Thyroid gland (tissue), 4 donors: Measurements from ENCODE around the gene SYNE4. TPM values are rescaled to one million over a fixed set of nuclear protein-coding genes. Genes with fewer than 3 reads are reported as not detected.

Experiments used
- DNase-seq, 2 donors: peaks; one replicate each; pipeline ENCODE4 v3.0.0-alpha.2; 2019
- H3K27ac ChIP-seq, 3 donors: fragments of 200-600 bp; sonication (generic); 1 replicate in 2 of 3; 2 replicates in 1 of 3; pipeline ENCODE4 v1.5.1; 2016 to 2019; ENCODE audit warnings: mild to moderate bottlenecking in 1 of 3, moderate library complexity in 1 of 3
- H3K27me3 ChIP-seq: fragments of 200-600 bp; sonication (generic); one replicate; pipeline ENCODE4 v1.5.1; 2019
- H3K36me3 ChIP-seq, 2 donors: fragments of 200-600 bp; sonication (generic); one replicate each; pipeline ENCODE4 v1.5.1; 2016 to 2019
- H3K4me1 ChIP-seq, 2 donors: fragments of 200-600 bp; sonication (generic); one replicate each; pipeline ENCODE4 v1.5.1; 2017 to 2019
- H3K4me3 ChIP-seq, 3 donors: fragments of 200-600 bp; sonication (generic); replicated peaks in 1 of 3; 1 replicate in 2 of 3; 2 replicates in 1 of 3; pipeline ENCODE4 v1.5.1; 2016; ENCODE audit warnings: mild to moderate bottlenecking in 1 of 3
- H3K9me3 ChIP-seq: fragments of 200-600 bp; sonication (generic); one replicate; pipeline ENCODE4 v1.5.1; 2017
- POLR2A ChIP-seq, 2 donors: fragments of 450-650 bp; IDR thresholded peaks; one replicate each; pipeline ENCODE4 v1.6.1; 2017; ENCODE audit warnings: antibody characterized with exemption in 2 of 2, mild to moderate bottlenecking in 2 of 2, moderate library complexity in 1 of 2
- WGBS, 2 donors: methylation state at CpG; one replicate each; pipeline ENCODE4 v1.1.5; 2017; 5-methylcytosine and 5-hydroxymethylcytosine counted together
- intact Hi-C: fragments of 100-400 bp; cut with DNase I; formaldehyde crosslinking; loops from one replicate; pipeline ENCODE4 v1.15.1; 2023
- total RNA-seq, 4 donors: library from RNA; depleted of rRNA; stranded (reverse); fragments of >200 nt; gene quantifications; one replicate each; pipeline ENCODE4 v1.2.3, GENCODE V29; 2016
- TF ChIP-seq, protein P1 (sequence below), 6 experiments: fragments of 200-600 bp in 3 of 6; fragments of 450-650 bp in 3 of 6; sonication (generic) in 3 of 6; IDR thresholded peaks; one replicate each; pipeline ENCODE4 v1.5.1; 2016 to 2019; ENCODE audit warnings: antibody characterized with exemption in 6 of 6, mild to moderate bottlenecking in 2 of 6, inconsistent platforms in 1 of 6, moderate library complexity in 1 of 6

The SYNE4 gene, protein sequence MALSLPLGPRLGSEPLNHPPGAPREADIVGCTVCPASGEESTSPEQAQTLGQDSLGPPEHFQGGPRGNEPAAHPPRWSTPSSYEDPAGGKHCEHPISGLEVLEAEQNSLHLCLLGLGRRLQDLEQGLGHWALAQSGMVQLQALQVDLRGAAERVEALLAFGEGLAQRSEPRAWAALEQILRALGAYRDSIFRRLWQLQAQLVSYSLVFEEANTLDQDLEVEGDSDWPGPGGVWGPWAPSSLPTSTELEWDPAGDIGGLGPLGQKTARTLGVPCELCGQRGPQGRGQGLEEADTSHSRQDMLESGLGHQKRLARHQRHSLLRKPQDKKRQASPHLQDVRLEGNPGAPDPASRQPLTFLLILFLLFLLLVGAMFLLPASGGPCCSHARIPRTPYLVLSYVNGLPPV
- total RNA-seq = 10 to 100 TPM in 3 of 4 donors, 1 to 10 TPM in 1; 9.7 to 15.4 (median 12.6) TPM

- peak within 1 kb of the TSS; percentile 36 to 40 (median 38) for H3K4me3 ChIP-seq
- H3K36me3 ChIP-seq = no peaks in the 10 kb centered on the region
- TF ChIP-seq, protein P1, sequence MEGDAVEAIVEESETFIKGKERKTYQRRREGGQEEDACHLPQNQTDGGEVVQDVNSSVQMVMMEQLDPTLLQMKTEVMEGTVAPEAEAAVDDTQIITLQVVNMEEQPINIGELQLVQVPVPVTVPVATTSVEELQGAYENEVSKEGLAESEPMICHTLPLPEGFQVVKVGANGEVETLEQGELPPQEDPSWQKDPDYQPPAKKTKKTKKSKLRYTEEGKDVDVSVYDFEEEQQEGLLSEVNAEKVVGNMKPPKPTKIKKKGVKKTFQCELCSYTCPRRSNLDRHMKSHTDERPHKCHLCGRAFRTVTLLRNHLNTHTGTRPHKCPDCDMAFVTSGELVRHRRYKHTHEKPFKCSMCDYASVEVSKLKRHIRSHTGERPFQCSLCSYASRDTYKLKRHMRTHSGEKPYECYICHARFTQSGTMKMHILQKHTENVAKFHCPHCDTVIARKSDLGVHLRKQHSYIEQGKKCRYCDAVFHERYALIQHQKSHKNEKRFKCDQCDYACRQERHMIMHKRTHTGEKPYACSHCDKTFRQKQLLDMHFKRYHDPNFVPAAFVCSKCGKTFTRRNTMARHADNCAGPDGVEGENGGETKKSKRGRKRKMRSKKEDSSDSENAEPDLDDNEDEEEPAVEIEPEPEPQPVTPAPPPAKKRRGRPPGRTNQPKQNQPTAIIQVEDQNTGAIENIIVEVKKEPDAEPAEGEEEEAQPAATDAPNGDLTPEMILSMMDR (IDR thresholded peaks at IDR 0.05) = no peak
- TF ChIP-seq POLR2A (IDR thresholded peaks at IDR 0.05) = peak in 1 of 2 donors; percentile 72
- intact Hi-C loops = no loop called here
- no peaks in the 10 kb centered on the region for H3K9me3 ChIP-seq
- H3K27ac ChIP-seq = peak within 1 kb of the TSS; percentile 43 to 71 (median 56)
- peak; percentile 90 to 91 for DNase-seq
- H3K4me1 ChIP-seq = peaks cover 10 to 17% of the 10 kb centered on the region in 2 donors
- 11 to 34% methylated on average over 7 to 12 of the region's 19 CpGs for WGBS, 2 donors
- H3K27me3 ChIP-seq = no peaks in the 10 kb centered on the region
Observed at GRCh38 chr19:36008336-36008978, at the start of gene SYNE4. TSS of gene SYNE4 (minus strand) at chr19:36008813. CDS start at chr19:36008681, 132 bp downstream.

GRCh38 chr19:36054733-36055686, 46.4 kb upstream of the SYNE4 start, which contains the start of gene WDR62:
TSS of gene WDR62 (plus strand) at chr19:36054897. CDS start at chr19:36054972, 75 bp downstream.
- Histone ChIP-seq H3K36me3 (no peaks in the 10 kb centered on the region), H3K27me3 (no peaks in the 10 kb centered on the region), H3K27ac (peak within 1 kb of the TSS; percentile 89 to 96 (median 91)), H3K4me1 (peaks cover 6 to 8% of the 10 kb centered on the region in 2 donors), H3K4me3 (peak within 1 kb of the TSS; percentile 39 to 73 (median 50)), H3K9me3 (no peaks in the 10 kb centered on the region)
- DNase-seq = peak; percentile 92 to 93
- TF ChIP-seq, protein P1 (IDR thresholded peaks at IDR 0.05) = peak in 1 of 6 experiments; percentile 3
- no peak for TF ChIP-seq POLR2A (IDR thresholded peaks at IDR 0.05)
- 1 to 3% methylated on average over 23 to 36 of the region's 76 CpGs for WGBS, 2 donors
- intact Hi-C loops = loop anchor here (5.0 kb wide), 2 partner anchors 43 to 57 kb away; partner anchors contain the start of genes ALKBH6, OVOL3 and POLR2I

GRCh38 chr19:36054119-36054732, 45.6 kb upstream of the SYNE4 start, which contains the start of gene THAP8:
TSS of gene THAP8 (minus strand) at chr19:36054285. CDS start at chr19:36054217, 68 bp downstream.
- H3K9me3 ChIP-seq = no peaks in the 10 kb centered on the region
- H3K36me3 ChIP-seq = no peaks in the 10 kb centered on the region
- peaks cover 6 to 8% of the 10 kb centered on the region in 2 donors for H3K4me1 ChIP-seq
- TF ChIP-seq, protein P1 (IDR thresholded peaks at IDR 0.05) = peak in 5 of 6 experiments; percentile 13 to 74 (median 69)
- peak; percentile 39 to 80 for TF ChIP-seq POLR2A (IDR thresholded peaks at IDR 0.05)
- peak; percentile 100 for DNase-seq
- 1 to 2% methylated on average over 13 of the region's 56 CpGs for WGBS, 2 donors
- H3K27me3 ChIP-seq = no peaks in the 10 kb centered on the region
- intact Hi-C loops = loop anchor here (5.0 kb wide), 1 partner anchor 42 kb away; the partner anchor contains the start of gene ALKBH6
- H3K4me3 ChIP-seq = peak within 1 kb of the TSS; percentile 39 to 73 (median 50)
- peak within 1 kb of the TSS; percentile 89 to 96 (median 91) for H3K27ac ChIP-seq

GRCh38 chr19:36051637-36052036, 43.0 kb upstream of the SYNE4 start:
- H3K27ac ChIP-seq = no peak overlapping the region
- DNase-seq = no peak
- TF ChIP-seq, protein P1 (IDR thresholded peaks at IDR 0.05) = no peak
- no peak for TF ChIP-seq POLR2A (IDR thresholded peaks at IDR 0.05)
- no peaks in the 10 kb centered on the region for H3K27me3 ChIP-seq
- intact Hi-C loops = loop anchor here (5.0 kb wide), 1 partner anchor 39 kb away; the partner anchor contains the start of gene ALKBH6
- no peaks in the 10 kb centered on the region for H3K36me3 ChIP-seq
- 98 to 100% methylated on average over 4 of the region's 4 CpGs for WGBS, 2 donors
- H3K4me1 ChIP-seq = peaks cover 6 to 8% of the 10 kb centered on the region in 2 donors
- no peak overlapping the region for H3K4me3 ChIP-seq
- H3K9me3 ChIP-seq = no peaks in the 10 kb centered on the region
